Colonic mucosa (tissue), 4 donors: ENCODE measurements around the gene TPM1. TPM values are rescaled to one million over a fixed set of nuclear protein-coding genes. Genes with fewer than 3 reads are reported as not detected.
A peak's percentile ranks its signal among the peaks of the same experiment; 100 is the strongest.

Source experiments
- DNase-seq: peaks from one replicate; pipeline ENCODE4 v3.0.0-alpha.2; 2020
- H3K27ac ChIP-seq: fragments of 200-600 bp; one replicate; pipeline ENCODE4 v1.8.0; 2021
- H3K27me3 ChIP-seq: fragments of 200-600 bp; one replicate; pipeline ENCODE4 v1.8.0; 2021
- H3K36me3 ChIP-seq: fragments of 200-600 bp; one replicate; pipeline ENCODE4 v1.8.0; 2021
- H3K4me1 ChIP-seq: fragments of 200-600 bp; one replicate; pipeline ENCODE4 v1.8.0; 2021; ENCODE audit warnings: mild to moderate bottlenecking
- H3K4me3 ChIP-seq: fragments of 200-600 bp; one replicate; pipeline ENCODE4 v1.8.0; 2021
- H3K9ac ChIP-seq, 2 donors: one replicate each; pipeline ENCODE4 v1.7.0; 2013; ENCODE audit warnings: control low read depth in 2 of 2, low read depth in 2 of 2, low read length in 2 of 2
- H3K9me3 ChIP-seq: fragments of 200-600 bp; one replicate; pipeline ENCODE4 v1.8.0; 2021
- intact Hi-C: fragments of 100-400 bp; cut with DNase I; formaldehyde crosslinking; loops from one replicate; pipeline ENCODE4 v1.14.1; 2022
- total RNA-seq, 2 donors: library from RNA; stranded (reverse); fragmentation: NEBNext Ultra II Directional in 1 of 2; extraction: Animal tissue kit (Norgen Biotek cat#: 25700) in 1 of 2; gene quantifications; one replicate each; pipeline ENCODE4 v1.2.1, GENCODE V29; 2021
- TF ChIP-seq, protein P1 (sequence below): fragments of 200-600 bp; IDR thresholded peaks from one replicate; pipeline ENCODE4 v1.8.0; 2022; ENCODE audit warnings: antibody characterized with exemption, mild to moderate bottlenecking
- donor health status: healthy.
- donor health status: DM: no; HTN: no; CAD: no.
- donor health status: DM: no; HTN: no; CAD: no.

TPM1 gene
- total RNA-seq, 2 donors from 2014 or later: 423 to 769 TPM

DNA sequence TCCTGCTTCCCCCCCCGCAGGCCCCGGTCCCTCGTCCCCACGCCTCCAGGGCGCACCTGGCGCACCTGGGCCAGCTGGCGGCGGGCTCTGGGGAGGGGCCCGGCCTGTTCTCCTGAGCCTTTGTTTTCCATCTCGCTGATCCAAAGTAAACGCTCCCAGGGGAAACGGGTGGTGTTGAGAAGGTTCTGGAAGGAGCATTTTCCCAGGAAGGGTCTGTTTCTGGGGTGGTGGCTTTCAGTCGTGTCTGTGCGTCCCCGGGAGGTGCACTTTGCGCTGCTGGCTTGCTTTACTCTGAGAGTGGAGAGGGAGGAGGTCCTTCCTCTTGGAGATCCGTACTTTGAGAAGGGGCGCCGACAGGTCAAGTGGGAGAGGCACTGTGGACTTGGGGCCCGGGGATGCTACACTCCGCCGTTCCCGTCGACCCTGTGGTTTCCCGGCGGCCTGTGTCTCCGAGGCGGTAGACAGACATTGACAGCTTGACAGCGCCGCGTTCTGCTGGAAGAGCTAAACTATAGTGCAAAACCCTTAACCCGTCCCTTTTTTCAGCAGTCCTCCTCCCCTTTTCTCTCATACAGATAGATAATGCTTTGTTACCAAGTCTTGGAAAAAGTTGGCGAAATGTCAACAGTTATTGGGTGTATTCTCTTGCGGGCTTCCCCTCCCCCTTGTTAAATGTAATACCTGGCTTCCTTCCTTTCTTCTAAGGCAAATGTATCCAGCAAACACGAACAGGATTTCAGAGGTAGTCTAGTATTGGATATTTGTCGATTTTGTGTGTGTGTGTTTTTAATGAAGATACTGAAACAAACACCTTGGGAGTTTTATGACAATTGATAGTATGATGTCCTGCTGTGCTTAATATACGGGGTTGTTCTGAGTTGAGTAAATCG, 6.5 kb downstream of the TPM1 start:
- Histone ChIP-seq H3K9me3 (no peaks in the 10 kb centered on the region), H3K4me1 (peaks cover 18% of the 10 kb centered on the region)
- intact Hi-C loops: loop anchor here (2.0 to 10.0 kb wide), 2 partner anchors 44 to 356 kb away; no protein-coding TSS in a partner anchor

GRCh38 chr15:63049783-63050371, 7.3 kb downstream of the TPM1 start:
- Histone ChIP-seq H3K9ac (peak overlapping the region; percentile 70 to 98), H3K27ac (peak overlapping the region; percentile 97), H3K9me3 (no peaks in the 10 kb centered on the region), H3K4me1 (peaks cover 18% of the 10 kb centered on the region), H3K36me3 (no peaks in the 10 kb centered on the region), H3K4me3 (peak overlapping the region; percentile 94), H3K27me3 (no peaks in the 10 kb centered on the region)
- peak; percentile 34 for DNase-seq
- TF ChIP-seq, protein P1, sequence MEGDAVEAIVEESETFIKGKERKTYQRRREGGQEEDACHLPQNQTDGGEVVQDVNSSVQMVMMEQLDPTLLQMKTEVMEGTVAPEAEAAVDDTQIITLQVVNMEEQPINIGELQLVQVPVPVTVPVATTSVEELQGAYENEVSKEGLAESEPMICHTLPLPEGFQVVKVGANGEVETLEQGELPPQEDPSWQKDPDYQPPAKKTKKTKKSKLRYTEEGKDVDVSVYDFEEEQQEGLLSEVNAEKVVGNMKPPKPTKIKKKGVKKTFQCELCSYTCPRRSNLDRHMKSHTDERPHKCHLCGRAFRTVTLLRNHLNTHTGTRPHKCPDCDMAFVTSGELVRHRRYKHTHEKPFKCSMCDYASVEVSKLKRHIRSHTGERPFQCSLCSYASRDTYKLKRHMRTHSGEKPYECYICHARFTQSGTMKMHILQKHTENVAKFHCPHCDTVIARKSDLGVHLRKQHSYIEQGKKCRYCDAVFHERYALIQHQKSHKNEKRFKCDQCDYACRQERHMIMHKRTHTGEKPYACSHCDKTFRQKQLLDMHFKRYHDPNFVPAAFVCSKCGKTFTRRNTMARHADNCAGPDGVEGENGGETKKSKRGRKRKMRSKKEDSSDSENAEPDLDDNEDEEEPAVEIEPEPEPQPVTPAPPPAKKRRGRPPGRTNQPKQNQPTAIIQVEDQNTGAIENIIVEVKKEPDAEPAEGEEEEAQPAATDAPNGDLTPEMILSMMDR: no peak
- intact Hi-C loops: loop anchor here (2.0 to 10.0 kb wide), 2 partner anchors 43 to 355 kb away; no protein-coding TSS in a partner anchor

More for the DNA sequence above, 6.5 kb downstream of the TPM1 start:
- peak; percentile 69 for DNase-seq
- H3K27me3 ChIP-seq: no peaks in the 10 kb centered on the region
- TF ChIP-seq, protein P1: no peak
- H3K4me3 ChIP-seq: peak overlapping the region; percentile 94
- H3K27ac ChIP-seq: peak overlapping the region; percentile 97
- H3K36me3 ChIP-seq: no peaks in the 10 kb centered on the region
- H3K9ac ChIP-seq: peak overlapping the region; percentile 70 to 98

DNA sequence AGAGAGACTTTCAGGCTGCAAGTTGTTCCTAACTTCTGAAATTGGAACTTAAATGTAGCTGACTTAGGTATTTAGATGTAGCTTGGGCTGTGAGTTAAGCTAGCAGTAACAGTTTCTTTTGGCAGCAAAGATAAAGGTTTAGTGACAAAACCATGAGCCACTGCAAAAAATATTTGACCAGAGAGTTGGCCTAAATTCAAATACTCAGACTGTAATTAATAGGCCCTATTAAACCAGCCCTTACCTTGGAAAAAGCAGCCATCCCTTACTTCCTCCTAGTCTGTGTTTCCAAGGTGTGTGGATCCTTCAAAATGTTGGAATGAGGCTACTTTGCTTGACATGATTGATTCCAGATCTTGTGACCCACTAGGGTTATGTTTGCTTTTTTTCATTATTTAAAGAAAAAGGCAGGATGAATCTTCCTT, 8.2 kb downstream of the TPM1 start:
- peak overlapping the region; percentile 45 to 98 for H3K9ac ChIP-seq
- no peaks in the 10 kb centered on the region for H3K36me3 ChIP-seq
- TF ChIP-seq, protein P1: no peak
- H3K9me3 ChIP-seq: no peaks in the 10 kb centered on the region
- intact Hi-C loops: no loop called here
- peak overlapping the region; percentile 97 for H3K27ac ChIP-seq
- H3K4me3 ChIP-seq: no peak overlapping the region
- peaks cover 22% of the 10 kb centered on the region for H3K4me1 ChIP-seq
- H3K27me3 ChIP-seq: no peaks in the 10 kb centered on the region
- DNase-seq: no peak

GRCh38 chr15:63051156-63052066, 8.9 kb downstream of the TPM1 start:
- peak; percentile 74 for DNase-seq
- intact Hi-C loops: no loop called here
- Histone ChIP-seq H3K9ac (peak overlapping the region; percentile 45 to 98), H3K9me3 (no peaks in the 10 kb centered on the region), H3K4me3 (no peak overlapping the region), H3K27ac (peak overlapping the region; percentile 97), H3K27me3 (no peaks in the 10 kb centered on the region), H3K4me1 (peaks cover 22% of the 10 kb centered on the region), H3K36me3 (no peaks in the 10 kb centered on the region)
- TF ChIP-seq, protein P1: no peak
